ENCODE results near the gene NYAP1.
A peak's percentile ranks its signal among the peaks of the same experiment; 100 is the strongest.
"Not testable (repeated sequence)": the region's sequence is repeated elsewhere in the genome, so short reads cannot be mapped to it uniquely, and the experiment has no call there.

NYAP1 gene

GRCh38 chr7:100483722-100484672 is at the start of gene NYAP1:
TSS of gene NYAP1 (plus strand) at chr7:100483927. CDS start at chr7:100485312, 1,385 bp downstream.
- peak in 2 of 3 donors; percentile 29 to 38 for DNase-seq (ENCODE audit: low read depth in 3 of 3, low spot score in 1 of 3)

GRCh38 chr7:100434297-100435144 is 49.2 kb upstream of the NYAP1 start:
- no peak for DNase-seq (ENCODE audit: low read depth in 3 of 3, low spot score in 1 of 3)

DNA sequence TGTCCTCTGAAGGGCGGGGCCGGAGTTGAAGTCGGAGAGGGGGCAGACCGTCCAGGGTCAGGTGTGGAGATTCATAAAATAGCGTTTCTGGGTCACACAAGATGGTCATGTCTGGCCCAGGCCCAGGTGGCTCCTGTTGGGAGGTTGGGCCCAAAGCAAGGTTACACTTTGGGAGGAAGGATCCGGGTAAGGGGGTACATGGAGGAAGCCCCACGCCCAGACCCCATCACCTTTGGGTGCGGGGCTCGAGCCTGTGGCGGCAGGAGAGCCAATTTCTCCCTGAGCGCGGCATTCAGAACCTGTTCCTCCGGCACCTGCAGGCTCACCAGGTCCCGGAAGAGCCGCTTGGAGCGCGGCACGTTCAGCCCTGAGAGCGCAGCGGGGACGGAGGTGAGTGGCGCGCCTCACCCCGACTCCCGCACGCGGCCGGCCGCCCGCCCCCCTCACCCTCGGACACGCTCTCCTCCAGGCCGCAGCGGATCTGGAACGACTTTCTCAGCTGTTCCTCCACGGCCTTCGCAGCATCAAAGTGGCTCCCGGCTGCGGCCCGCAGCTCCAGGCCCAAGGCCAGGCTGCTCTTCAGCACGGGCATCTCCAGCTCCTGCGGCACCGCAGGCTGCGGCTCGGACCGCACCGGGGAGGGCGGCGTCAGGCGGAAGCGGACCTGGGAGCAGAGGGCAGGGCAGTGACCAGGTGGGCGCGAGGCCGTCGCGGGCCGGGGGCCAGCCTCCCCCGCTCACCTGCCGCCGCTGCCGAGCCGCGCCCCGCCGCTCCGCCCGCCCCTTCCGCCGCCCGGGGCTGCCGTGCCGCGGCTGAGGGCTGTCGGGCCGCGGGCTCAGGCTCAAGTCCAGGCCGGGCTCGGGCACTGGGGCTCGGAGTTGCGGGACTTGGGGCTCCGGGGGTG is 48.1 kb upstream of the NYAP1 start:
- DNase-seq (ENCODE audit: low read depth in 3 of 3, low spot score in 1 of 3), result peak in 1 of 3 donors; percentile 30

DNA sequence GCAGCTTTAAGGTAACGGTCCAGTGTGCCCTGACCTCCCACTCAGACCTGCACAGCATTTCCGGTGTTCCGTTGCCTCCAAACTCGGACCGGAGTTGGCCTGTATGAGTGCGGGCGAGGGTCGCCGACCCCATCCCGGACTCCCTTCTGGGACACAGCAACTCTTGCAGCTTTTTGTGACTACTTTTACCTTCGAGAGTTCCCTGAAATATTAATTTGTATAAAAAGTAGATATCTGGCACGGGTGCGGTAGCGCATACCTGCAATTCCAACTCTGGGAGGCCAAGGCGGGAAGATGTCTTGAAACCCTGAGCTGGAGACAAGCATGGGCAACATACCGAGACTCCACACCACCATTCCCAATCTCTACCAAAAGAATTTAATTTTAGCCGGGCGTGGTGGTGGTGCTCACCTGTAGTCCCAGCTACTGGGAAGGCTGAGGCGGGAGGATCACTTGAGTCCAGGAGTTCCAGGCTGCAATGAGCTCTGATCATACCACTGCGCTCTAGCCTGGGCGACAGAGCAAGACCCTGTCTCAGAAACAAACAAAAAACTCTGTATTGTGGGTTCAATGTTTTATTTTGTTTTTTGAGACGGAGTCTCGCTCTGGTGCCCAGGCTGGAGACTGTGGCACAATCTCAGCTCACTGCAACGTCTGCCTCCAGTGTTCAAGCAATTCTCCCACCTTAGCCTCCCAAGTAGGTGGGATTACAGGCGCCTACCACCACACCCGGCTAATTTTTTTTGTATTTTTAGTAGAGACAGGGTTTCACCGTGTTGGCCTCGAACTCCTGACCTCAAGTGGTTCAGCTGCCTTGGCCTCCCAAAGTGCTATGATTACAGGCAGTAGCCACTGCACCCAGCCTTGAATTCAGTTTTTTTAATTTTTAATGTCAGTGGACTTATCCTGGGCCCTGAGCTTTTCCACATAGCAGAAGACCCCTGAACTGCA is 46.3 kb upstream of the NYAP1 start:
- no peak for DNase-seq (ENCODE audit: low read depth in 3 of 3, low spot score in 1 of 3)

DNA sequence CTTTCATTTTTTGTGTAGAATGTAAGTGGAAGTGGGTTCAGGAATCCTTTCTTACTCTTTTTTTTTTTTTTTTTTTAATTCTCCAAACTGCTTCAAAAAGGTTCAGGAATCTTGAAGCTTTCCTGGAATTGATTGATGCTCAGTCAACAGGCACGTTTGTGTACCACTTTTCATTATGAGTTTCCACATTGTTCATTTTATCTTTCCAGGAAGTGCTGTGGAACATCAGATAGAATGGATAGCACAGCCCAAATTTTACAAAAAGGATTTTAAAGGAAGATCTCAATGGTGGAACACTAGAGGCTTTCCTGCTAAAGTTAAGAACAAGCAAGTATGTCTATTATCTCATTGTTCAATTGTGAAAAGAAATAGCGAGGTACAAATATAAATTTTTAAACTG is 45.6 kb upstream of the NYAP1 start:
- DNase-seq (ENCODE audit: low read depth in 3 of 3, low spot score in 1 of 3), result no peak

- not testable (repeated sequence) for DNase-seq (ENCODE audit: low read depth in 3 of 3, low spot score in 1 of 3)
Observed at GRCh38 chr7:100438731-100439130, 45.0 kb upstream of the NYAP1 start.

DNA sequence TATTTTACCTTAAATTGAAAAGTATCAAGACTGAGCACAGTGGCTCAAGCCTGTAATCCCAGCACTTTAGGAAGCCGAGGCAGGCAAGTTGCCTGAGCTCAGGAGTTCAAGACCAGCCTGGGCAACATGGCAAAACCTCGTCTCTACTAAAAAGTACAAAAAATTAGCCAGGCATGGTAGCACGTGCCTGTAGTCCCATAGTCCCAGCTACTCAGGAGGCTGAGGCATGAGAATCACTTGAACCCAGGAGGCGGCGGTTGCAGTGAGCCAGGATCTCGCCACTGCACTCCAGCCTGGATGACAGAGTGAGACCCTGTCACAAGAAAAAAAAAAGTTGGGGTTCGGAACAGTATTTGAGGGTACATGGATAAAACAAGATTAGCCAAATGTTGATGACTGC is 44.5 kb upstream of the NYAP1 start:
- not testable (repeated sequence) for DNase-seq (ENCODE audit: low read depth in 3 of 3, low spot score in 1 of 3)

GRCh38 chr7:100441641-100442535 is 41.8 kb upstream of the NYAP1 start:
- DNase-seq (ENCODE audit: low read depth in 3 of 3, low spot score in 1 of 3), result no peak

GRCh38 chr7:100443096-100443840 is 40.5 kb upstream of the NYAP1 start:
- DNase-seq (ENCODE audit: low read depth in 3 of 3, low spot score in 1 of 3), result no peak

- DNase-seq (ENCODE audit: low read depth in 3 of 3, low spot score in 1 of 3), result no peak
Observed at GRCh38 chr7:100444311-100445278, 39.1 kb upstream of the NYAP1 start.

- no peak for DNase-seq (ENCODE audit: low read depth in 3 of 3, low spot score in 1 of 3)
Observed at GRCh38 chr7:100446040-100446439, 37.7 kb upstream of the NYAP1 start.

- not testable (repeated sequence) for DNase-seq (ENCODE audit: low read depth in 3 of 3, low spot score in 1 of 3)
Observed at GRCh38 chr7:100447363-100447762, 36.4 kb upstream of the NYAP1 start.

- DNase-seq (ENCODE audit: low read depth in 3 of 3, low spot score in 1 of 3), result no peak
Observed at GRCh38 chr7:100449190-100449795, 34.4 kb upstream of the NYAP1 start.

DNA sequence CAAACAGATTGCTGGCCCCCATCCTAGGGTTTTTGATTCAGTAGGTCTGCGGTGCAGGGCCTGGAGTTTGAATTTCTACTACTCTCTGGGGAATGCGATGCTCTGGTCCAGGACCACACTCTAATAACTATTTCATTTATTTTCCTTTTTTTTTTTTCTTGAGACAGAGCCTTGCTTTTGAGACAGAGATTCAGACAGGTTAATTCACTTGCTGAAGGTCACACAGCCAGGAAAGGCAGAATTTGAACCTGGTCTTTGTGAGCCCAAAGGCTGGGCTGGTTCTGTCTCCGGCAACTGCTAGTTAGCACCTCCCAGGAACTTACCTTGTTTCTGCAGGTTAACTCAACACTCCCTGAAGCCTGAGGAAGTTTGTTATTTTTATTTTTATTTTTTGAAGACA is 31.2 kb upstream of the NYAP1 start:
- no peak for DNase-seq (ENCODE audit: low read depth in 3 of 3, low spot score in 1 of 3)

DNA sequence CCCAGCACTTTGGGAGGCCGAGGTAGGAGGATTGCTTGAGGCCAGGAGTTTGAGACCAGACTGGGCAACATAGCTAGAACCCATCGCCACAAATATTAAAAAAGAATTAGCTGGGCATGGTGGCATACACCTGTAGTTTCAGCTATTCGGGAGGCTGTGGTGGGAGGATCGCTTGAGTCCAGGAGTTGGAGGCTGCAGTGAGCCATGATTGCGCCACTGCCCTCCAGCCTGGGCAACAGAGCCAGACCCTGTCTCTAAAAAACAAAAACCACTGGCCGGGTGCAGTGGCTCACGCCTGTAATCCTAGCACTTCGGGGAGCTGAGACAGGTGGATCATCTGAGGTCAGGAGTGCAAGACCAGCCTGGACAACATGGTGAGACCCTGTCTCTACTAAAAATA is 29.9 kb upstream of the NYAP1 start:
- DNase-seq (ENCODE audit: low read depth in 3 of 3, low spot score in 1 of 3), result not testable (repeated sequence)

DNA sequence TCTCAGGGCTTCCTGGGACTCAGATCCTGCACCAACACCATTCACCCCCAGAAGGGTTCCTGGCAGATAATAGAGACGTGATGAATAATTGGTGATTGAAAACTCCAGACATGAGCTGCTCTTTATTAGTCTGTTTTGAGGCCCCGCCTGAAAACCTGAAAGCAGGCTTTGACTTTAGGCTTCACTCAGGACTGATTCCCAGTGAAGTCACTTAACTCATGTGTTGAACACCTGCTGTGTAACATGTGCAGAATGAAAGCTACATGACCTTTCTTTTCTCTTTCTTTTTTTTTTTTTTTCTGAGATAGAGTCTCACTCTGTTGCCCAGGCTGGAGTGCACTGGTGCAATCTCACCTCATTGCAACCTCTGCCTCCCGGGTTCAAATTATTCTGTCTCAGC is 28.5 kb upstream of the NYAP1 start:
- DNase-seq (ENCODE audit: low read depth in 3 of 3, low spot score in 1 of 3), result no peak
